ENCODE data around the gene ZMAT2. TPM values are rescaled to one million over a fixed set of nuclear protein-coding genes. Genes with fewer than 3 reads are reported as not detected.

The ZMAT2 gene
- total and polyA plus RNA-seq, 2 of the 8 experiments (the other 6 are each of a cell fraction or from before 2014, with no cell fraction given): 56.8 to 65.9 TPM

- CTCF ChIA-PET (ENCODE audit: partially characterized antibody): interaction anchor here (1.0 to 1.3 kb wide), 2 partner anchors 12 to 349 kb away, joined by 3 to 7 read pairs; no protein-coding TSS in a partner anchor
- H4K20me1 ChIP-seq (replicated peaks in 1 of 2; ENCODE audit: control insufficient read depth in 1 of 2, insufficient read depth in 2 of 2, low read length in 2 of 2): no peaks in the 10 kb centered on the region
- no peak for TF ChIP-seq JUN (IDR thresholded peaks at IDR 0.05; ENCODE audit: low read depth, low read length)
Observed at GRCh38 chr5:140707812-140708211, 7.6 kb downstream of the ZMAT2 start.

More at GRCh38 chr5:140707812-140708211, 7.6 kb downstream of the ZMAT2 start:
- Histone ChIP-seq H3K4me2 (ENCODE audit: insufficient read depth in 1 of 2, low read depth in 2 of 2, low read length in 2 of 2) (no peak overlapping the region), H2BK20ac (ENCODE audit: low read length) (no peak overlapping the region), H2BK12ac (ENCODE audit: low read depth, low read length) (no peak overlapping the region), H3K4me1 (replicated peaks in 1 of 4; ENCODE audit: control insufficient read depth in 3 of 4, insufficient read depth in 4 of 4, low read length in 3 of 4) (no peaks in the 10 kb centered on the region), H4K91ac (replicated peaks; ENCODE audit: insufficient read length, low read length) (no peak overlapping the region), H3K14ac (ENCODE audit: insufficient read length) (no peak overlapping the region), H3K18ac (ENCODE audit: extremely low read depth, low read length) (no peak overlapping the region), H2AFZ (ENCODE audit: low read length) (no peak overlapping the region), H4K5ac (ENCODE audit: insufficient read length, low read depth, low read length) (no peak overlapping the region), H4K8ac (ENCODE audit: extremely low read depth, insufficient read depth, low read length) (no peak overlapping the region), H3K56ac (replicated peaks; ENCODE audit: insufficient read length, low read depth, low read length) (no peak overlapping the region), H3K27me3 (replicated peaks in 1 of 4; ENCODE audit: control insufficient read depth in 3 of 4, extremely low read depth in 1 of 4, insufficient read depth in 3 of 4, low read length in 3 of 4) (no peaks in the 10 kb centered on the region), H3K23ac (ENCODE audit: insufficient read length) (no peak overlapping the region), H2BK5ac (ENCODE audit: low read depth, low read length) (no peak overlapping the region), H3K27ac (ENCODE audit: low read depth, low read length) (no peak overlapping the region), H3K79me2 (ENCODE audit: control insufficient read depth in 1 of 2, insufficient read depth in 2 of 2, low read length in 2 of 2) (no peaks in the 10 kb centered on the region), H2BK15ac (ENCODE audit: low read length) (no peak overlapping the region), H2AK5ac (ENCODE audit: low read depth, low read length) (no peak overlapping the region), H3K4ac (replicated peaks; ENCODE audit: insufficient read length, low read depth, low read length) (no peak overlapping the region), H3K4me3 (ENCODE audit: extremely low read depth in 1 of 4, insufficient read depth in 2 of 4, low read depth in 3 of 4, low read length in 4 of 4) (no peak overlapping the region), H3K23me2 (ENCODE audit: low read depth, low read length) (peaks cover 5% of the 10 kb centered on the region; the same call in 1 of the 2 replicates), H3K79me1 (ENCODE audit: low read depth, low read length) (no peaks in the 10 kb centered on the region), H3K9me3 (ENCODE audit: insufficient read depth in 2 of 2, low read depth in 1 of 2, low read length in 1 of 2) (no peaks in the 10 kb centered on the region), H2BK120ac (replicated peaks; ENCODE audit: low read depth, low read length) (no peak overlapping the region), H3K36me3 (ENCODE audit: control insufficient read depth in 2 of 4, insufficient read depth in 4 of 4, low read length in 3 of 4) (peaks cover 18 to 37% (median 31%) of the 10 kb centered on the region in 4 experiments), H3K9ac (replicated peaks in 1 of 4; ENCODE audit: extremely low read depth in 1 of 4, low read depth in 3 of 4, low read length in 3 of 4) (no peak overlapping the region)
- POLR2A ChIA-PET (ENCODE audit: partially characterized antibody): interaction anchor here (0.9 to 1.6 kb wide), 7 partner anchors 11 to 68 kb away, joined by 3 to 8 read pairs (median 4); partner anchors contain the start of genes DND1, IK, NDUFA2 and TMCO6
- DNase-seq (ENCODE audit: low read depth in 1 of 2, low spot score in 2 of 2): no peak
- FAIRE-seq: no peak
- WGBS, 2 experiments (ENCODE audit: extremely low coverage in 1 of 2, insufficient coverage in 1 of 2, insufficient read length in 1 of 2, insufficient replicate concordance in 2 of 2, low coverage in 1 of 2, low lambda C conversion rate in 2 of 2, missing lambda C conversion rate in 1 of 2): 98% methylated on average over 4 of the region's 4 CpGs; no CpG with 5 or more reads in 1 of the 2 experiments
